Lower leg skin (tissue), 4 donors: ENCODE measurements around the gene TMEM9B. TPM values are rescaled to one million over a fixed set of nuclear protein-coding genes. Genes with fewer than 3 reads are reported as not detected.

Source experiments
- DNase-seq, 2 donors: peaks; one replicate each; pipeline ENCODE4 v3.0.0-alpha.2; 2019; ENCODE audit warnings: low spot score in 2 of 2
- H3K4me3 ChIP-seq: fragments of 200-600 bp; sonication (generic); 2 replicates; pipeline ENCODE4 v1.5.1; 2017; ENCODE audit warnings: mild to moderate bottlenecking, low read depth; ENCODE audit not compliant: poor library complexity, severe bottlenecking
- CTCF ChIP-seq, 3 donors: fragments of 450-650 bp; IDR thresholded peaks; one replicate each; pipeline ENCODE4 v1.5.1; 2016; ENCODE audit warnings: antibody characterized with exemption in 3 of 3, mild to moderate bottlenecking in 3 of 3, moderate library complexity in 2 of 3
- POLR2A ChIP-seq, 2 donors: fragments of 450-650 bp; IDR thresholded peaks; one replicate each; pipeline ENCODE4 v1.6.1; 2016 to 2017; ENCODE audit warnings: antibody characterized with exemption in 2 of 2, mild to moderate bottlenecking in 1 of 2, moderate library complexity in 1 of 2
- WGBS, 2 donors: methylation state at CpG; one replicate each; pipeline ENCODE4 v1.1.5; 2018; 5-methylcytosine and 5-hydroxymethylcytosine counted together
- intact Hi-C: fragments of 100-400 bp; cut with DNase I; formaldehyde crosslinking; loops from one replicate; pipeline ENCODE4 v1.15.0; 2023; ENCODE audit warnings: low total_unique reads
- total RNA-seq, 4 donors: library from RNA; depleted of rRNA; stranded (reverse); fragments of >200 nt; gene quantifications; one replicate each; pipeline ENCODE4 v1.1.0, GENCODE V29; 2016

TMEM9B gene
- total RNA-seq, 4 donors from 2014 or later, result 40.4 to 54.7 (median 48.0) TPM

- TF ChIP-seq CTCF (IDR thresholded peaks at IDR 0.05), result no peak
- TF ChIP-seq POLR2A (IDR thresholded peaks at IDR 0.05), result no peak
- DNase-seq, result no peak
- 10 to 25% methylated on average over 18 to 32 of the region's 69 CpGs for WGBS, 2 donors
These were observed 40.1 kb upstream of the TMEM9B start for GRCh38 chr11:9004183-9004926.

GRCh38 chr11:9003573-9004182 is 39.4 kb upstream of the TMEM9B start, which contains the start of gene NRIP3:
NRIP3 (minus strand) TSS chr11:9004001; CDS start chr11:9003935, 66 bp downstream.
- intact Hi-C loops, result loop anchor here (10.0 kb wide), 1 partner anchor 131 kb away; no protein-coding TSS in a partner anchor
- WGBS, 2 donors, result 1 to 6% methylated on average over 30 to 34 of the region's 83 CpGs
- H3K4me3 ChIP-seq, result peak within 1 kb of the TSS; percentile 28
- TF ChIP-seq POLR2A (IDR thresholded peaks at IDR 0.05) (no peak), CTCF (IDR thresholded peaks at IDR 0.05) (no peak)
- peak; percentile 39 to 94 for DNase-seq

More at GRCh38 chr11:9004183-9004926, 40.1 kb upstream of the TMEM9B start:
- H3K4me3 ChIP-seq, result peak overlapping the region; percentile 28
- intact Hi-C loops, result loop anchor here (10.0 kb wide), 1 partner anchor 130 kb away; no protein-coding TSS in a partner anchor

- TF ChIP-seq POLR2A (IDR thresholded peaks at IDR 0.05), result no peak
- TF ChIP-seq CTCF (IDR thresholded peaks at IDR 0.05), result no peak
- H3K4me3 ChIP-seq, result peak overlapping the region; percentile 28
- no peak for DNase-seq
- 12 to 13% methylated on average over 8 of the region's 8 CpGs for WGBS, 2 donors
- intact Hi-C loops, result loop anchor here (10.0 kb wide), 1 partner anchor 132 kb away; no protein-coding TSS in a partner anchor
These were observed 38.8 kb upstream of the TMEM9B start for GRCh38 chr11:9002920-9003572.

GRCh38 chr11:9001736-9002135 is 37.5 kb upstream of the TMEM9B start:
- H3K4me3 ChIP-seq, result no peak overlapping the region
- intact Hi-C loops, result loop anchor here (10.0 kb wide), 1 partner anchor 133 kb away; no protein-coding TSS in a partner anchor
- WGBS, 2 donors, result 76 to 85% methylated on average over 6 of the region's 6 CpGs
- DNase-seq, result peak in 1 of 2 donors; percentile 23
- TF ChIP-seq POLR2A (IDR thresholded peaks at IDR 0.05) (no peak), CTCF (IDR thresholded peaks at IDR 0.05) (no peak)

- TF ChIP-seq POLR2A (IDR thresholded peaks at IDR 0.05), result no peak
- no peak for TF ChIP-seq CTCF (IDR thresholded peaks at IDR 0.05)
- H3K4me3 ChIP-seq, result no peak overlapping the region
- no peak for DNase-seq
- intact Hi-C loops, result no loop called here
- WGBS, 2 donors, result 85 to 86% methylated on average over 2 of the region's 2 CpGs
These were observed 33.8 kb upstream of the TMEM9B start for GRCh38 chr11:8998017-8998416.
